ENCODE measurements around the gene KIF1B. TPM values are rescaled to one million over a fixed set of nuclear protein-coding genes. Genes with fewer than 3 reads are reported as not detected.
A peak's percentile ranks its signal among the peaks of the same experiment; 100 is the strongest.

KIF1B gene
- total RNA-seq, 4 donors from 2014 or later = 55.2 to 88.1 (median 67.0) TPM

GRCh38 chr1:10210841-10211804 lies 753 bp downstream of the KIF1B start:
- peak; percentile 59 to 94 (median 84) for DNase-seq
- Histone ChIP-seq H3K4me1 (peaks cover 0 to 16% (median 2%) of the 10 kb centered on the region in 4 donors), H3K27me3 (no peaks in the 10 kb centered on the region), H3K4me3 (peak overlapping the region; percentile 82 to 99 (median 93)), H3K27ac (peak overlapping the region; percentile 86 to 99 (median 96)), H3K9me3 (no peaks in the 10 kb centered on the region), H3K36me3 (no peaks in the 10 kb centered on the region)
- no peak for TF ChIP-seq CTCF (IDR thresholded peaks at IDR 0.05)
- peak; percentile 60 to 68 for TF ChIP-seq POLR2A (IDR thresholded peaks at IDR 0.05)

GRCh38 chr1:10211805-10212410 lies 1.5 kb downstream of the KIF1B start:
- H3K36me3 ChIP-seq = no peaks in the 10 kb centered on the region
- peak overlapping the region in 3 of 4 donors; percentile 82 to 99 (median 93) for H3K4me3 ChIP-seq
- H3K27ac ChIP-seq = peak overlapping the region; percentile 86 to 99 (median 96)
- no peak for TF ChIP-seq CTCF (IDR thresholded peaks at IDR 0.05)
- TF ChIP-seq POLR2A (IDR thresholded peaks at IDR 0.05) = no peak
- no peaks in the 10 kb centered on the region for H3K27me3 ChIP-seq
- peak in 1 of 3 donors; percentile 49 for DNase-seq
- H3K9me3 ChIP-seq = no peaks in the 10 kb centered on the region
- H3K4me1 ChIP-seq = peaks cover 0 to 23% (median 4%) of the 10 kb centered on the region in 4 donors

GRCh38 chr1:10212476-10212875 lies 2.1 kb downstream of the KIF1B start:
- H3K4me1 ChIP-seq = peaks cover 0 to 28% (median 4%) of the 10 kb centered on the region in 4 donors

GRCh38 chr1:10213186-10213705 lies 2.9 kb downstream of the KIF1B start:
- TF ChIP-seq CTCF (IDR thresholded peaks at IDR 0.05) = no peak
- TF ChIP-seq POLR2A (IDR thresholded peaks at IDR 0.05) = no peak
- Histone ChIP-seq H3K27ac (no peak overlapping the region), H3K9me3 (no peaks in the 10 kb centered on the region), H3K4me1 (peaks cover 0 to 36% (median 4%) of the 10 kb centered on the region in 4 donors), H3K27me3 (no peaks in the 10 kb centered on the region), H3K36me3 (no peaks in the 10 kb centered on the region), H3K4me3 (no peak overlapping the region)
- DNase-seq = no peak

More at GRCh38 chr1:10212476-10212875, 2.1 kb downstream of the KIF1B start:
- peak overlapping the region in 1 of 4 donors; percentile 96 for H3K27ac ChIP-seq
- no peaks in the 10 kb centered on the region for H3K36me3 ChIP-seq
- H3K9me3 ChIP-seq = no peaks in the 10 kb centered on the region
- no peaks in the 10 kb centered on the region for H3K27me3 ChIP-seq
- no peak for DNase-seq
- peak overlapping the region in 2 of 4 donors; percentile 93 to 99 for H3K4me3 ChIP-seq
- TF ChIP-seq POLR2A (IDR thresholded peaks at IDR 0.05) (no peak), CTCF (IDR thresholded peaks at IDR 0.05) (no peak)

- no peak overlapping the region for H3K27ac ChIP-seq
- H3K27me3 ChIP-seq = no peaks in the 10 kb centered on the region
- no peak overlapping the region for H3K4me3 ChIP-seq
- peaks cover 0 to 44% (median 4%) of the 10 kb centered on the region in 4 donors for H3K4me1 ChIP-seq
- TF ChIP-seq CTCF (IDR thresholded peaks at IDR 0.05) (no peak), POLR2A (IDR thresholded peaks at IDR 0.05) (no peak)
- no peak for DNase-seq
- no peaks in the 10 kb centered on the region for H3K36me3 ChIP-seq
- H3K9me3 ChIP-seq = no peaks in the 10 kb centered on the region
Measured at GRCh38 chr1:10216090-10216749, 5.8 kb downstream of the KIF1B start.

All from Peyer's patch (tissue), 4 donors.